NB4 (cell line): ENCODE data around the gene CMSS1.

Source experiments
- CTCF ChIP-seq: IDR thresholded peaks from one replicate; pipeline ENCODE4 v1.5.1; 2012; ENCODE audit warnings: low read depth, low read length
- MYC ChIP-seq: IDR thresholded peaks from 2 replicates; pipeline ENCODE4 v1.6.1; 2011; ENCODE audit warnings: low read depth, low read length
- POLR2A ChIP-seq: IDR thresholded peaks from 2 replicates; pipeline ENCODE4 v1.6.1; 2011; ENCODE audit warnings: mild to moderate bottlenecking; ENCODE audit not compliant: insufficient read length; ENCODE audit errors: extremely low read depth
- TF ChIP-seq, protein P1 (sequence below): IDR thresholded peaks from 2 replicates; pipeline ENCODE4 v1.6.1; 2011; ENCODE audit warnings: low read depth, low read length

- TF ChIP-seq CTCF (no peak), POLR2A (no peak), MYC (no peak)
- TF ChIP-seq, protein P1, sequence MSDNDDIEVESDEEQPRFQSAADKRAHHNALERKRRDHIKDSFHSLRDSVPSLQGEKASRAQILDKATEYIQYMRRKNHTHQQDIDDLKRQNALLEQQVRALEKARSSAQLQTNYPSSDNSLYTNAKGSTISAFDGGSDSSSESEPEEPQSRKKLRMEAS, result no peak
These were observed 16.7 kb downstream of the CMSS1 start for GRCh38 chr3:99834211-99834957.
